CD14-positive monocyte (primary cell): ENCODE results near the gene PODN. TPM values are rescaled to one million over a fixed set of nuclear protein-coding genes. Genes with fewer than 3 reads are reported as not detected.

Experiments
- DNase-seq, 3 donors: peaks; one replicate each; pipeline ENCODE4 v3.0.0-alpha.2; 2011 to 2022
- H2AFZ ChIP-seq: 2 replicates; pipeline ENCODE4 v1.6.0; 2012; ENCODE audit warnings: mild to moderate bottlenecking, low read depth, low read length, inconsistent platforms; ENCODE audit not compliant: insufficient read depth, poor library complexity, severe bottlenecking
- H3K27ac ChIP-seq, 2 donors: 1 replicate in 1 of 2; 2 replicates in 1 of 2; pipeline ENCODE4 v1.5.1; 2012 to 2013; ENCODE audit warnings: low read length in 2 of 2, control low read depth in 1 of 2, inconsistent platforms in 1 of 2, low read depth in 1 of 2, mild to moderate bottlenecking in 1 of 2
- H3K27me3 ChIP-seq, 2 donors: one replicate each; pipeline versions ENCODE4 v1.6.0 to v1.6.1; 2011 to 2013; ENCODE audit warnings: low read length in 2 of 2; ENCODE audit not compliant: control insufficient read depth in 2 of 2, insufficient read depth in 2 of 2
- H3K36me3 ChIP-seq, 2 donors: replicated peaks in 1 of 2; 1 replicate in 1 of 2; 2 replicates in 1 of 2; pipeline versions ENCODE4 v1.5.1 to v1.6.1; 2012 to 2013; ENCODE audit warnings: low read length in 2 of 2, control low read depth in 1 of 2, inconsistent platforms in 1 of 2, mild to moderate bottlenecking in 1 of 2; ENCODE audit not compliant: insufficient read depth in 2 of 2, control insufficient read depth in 1 of 2
- H3K4me1 ChIP-seq, 2 donors: 1 replicate in 1 of 2; 2 replicates in 1 of 2; pipeline versions ENCODE4 v1.5.1 to v1.6.1; 2012 to 2013; ENCODE audit warnings: low read length in 2 of 2, control low read depth in 1 of 2, inconsistent platforms in 1 of 2, mild to moderate bottlenecking in 1 of 2, moderate library complexity in 1 of 2; ENCODE audit not compliant: insufficient read depth in 2 of 2, control insufficient read depth in 1 of 2
- H3K4me2 ChIP-seq: replicated peaks from 2 replicates; pipeline ENCODE3; 2012; ENCODE audit warnings: low read length, moderate library complexity, mild to moderate bottlenecking; ENCODE audit not compliant: poor library complexity, severe bottlenecking; ENCODE audit errors: extremely low read depth
- H3K4me3 ChIP-seq, 3 experiments: fragments of 200-600 bp in 1 of 3; sonication (generic) in 1 of 3; replicated peaks in 1 of 3; 1 replicate in 2 of 3; 2 replicates in 1 of 3; pipeline ENCODE4 v1.5.1; 2011 to 2013; ENCODE audit warnings: low read length in 3 of 3, mild to moderate bottlenecking in 3 of 3, control low read depth in 2 of 3, low read depth in 2 of 3, inconsistent platforms in 1 of 3, moderate library complexity in 1 of 3
- H3K79me2 ChIP-seq: 2 replicates; pipeline ENCODE4 v1.6.0; 2012; ENCODE audit warnings: mild to moderate bottlenecking, control low read depth, inconsistent platforms, low read length, moderate library complexity; ENCODE audit not compliant: insufficient read depth
- H3K9ac ChIP-seq: 2 replicates; pipeline ENCODE4 v1.6.0; 2017; ENCODE audit warnings: low read length, mild to moderate bottlenecking; ENCODE audit not compliant: insufficient read depth, poor library complexity, severe bottlenecking
- H3K9me3 ChIP-seq, 2 donors: replicated peaks in 1 of 2; 1 replicate in 1 of 2; 2 replicates in 1 of 2; pipeline versions ENCODE4 v1.5.1 to v1.6.1; 2012 to 2013; ENCODE audit warnings: low read length in 2 of 2, control low read depth in 1 of 2; ENCODE audit not compliant: control insufficient read depth in 1 of 2, insufficient read depth in 1 of 2
- H4K20me1 ChIP-seq: 2 replicates; pipeline ENCODE4 v1.6.0; 2012; ENCODE audit warnings: mild to moderate bottlenecking, low read length, control low read depth, moderate library complexity; ENCODE audit not compliant: insufficient read depth
- H3K27ac Mint-ChIP-seq, 7 donors: one replicate each; pipeline ENCODE4 v1.8.0; 2020; ENCODE audit warnings: mild to moderate bottlenecking in 7 of 7, mixed read lengths in 7 of 7, moderate library complexity in 6 of 7, inconsistent platforms in 2 of 7
- H3K27me3 Mint-ChIP-seq, 3 donors: one replicate each; pipeline ENCODE4 v1.8.0; 2021 to 2022; ENCODE audit warnings: low read depth in 3 of 3, mild to moderate bottlenecking in 3 of 3, mixed read lengths in 3 of 3, moderate library complexity in 3 of 3, inconsistent platforms in 1 of 3
- H3K36me3 Mint-ChIP-seq, 2 donors: one replicate each; pipeline ENCODE4 v1.8.0; 2020; ENCODE audit warnings: mixed read lengths in 2 of 2, inconsistent platforms in 1 of 2, mild to moderate bottlenecking in 1 of 2
- H3K4me1 Mint-ChIP-seq: one replicate; pipeline ENCODE4 v1.8.0; 2020; ENCODE audit warnings: mild to moderate bottlenecking, mixed read lengths
- H3K4me3 Mint-ChIP-seq, 2 donors: one replicate each; pipeline ENCODE4 v1.8.0; 2020; ENCODE audit warnings: mild to moderate bottlenecking in 2 of 2, mixed read lengths in 2 of 2, moderate library complexity in 1 of 2
- H3K9me3 Mint-ChIP-seq, 7 donors: one replicate each; pipeline ENCODE4 v1.8.0; 2020 to 2022; ENCODE audit warnings: mixed read lengths in 7 of 7, mild to moderate bottlenecking in 6 of 7, moderate library complexity in 6 of 7, inconsistent platforms in 2 of 7
- CTCF ChIP-seq: fragments of 200-600 bp; IDR thresholded peaks from one replicate; pipeline ENCODE4 v1.8.0; 2022; ENCODE audit warnings: antibody characterized with exemption, mild to moderate bottlenecking
- WGBS: methylation state at CpG from one replicate; pipeline ENCODE4 v1.1.5; 2013; ENCODE audit warnings: missing lambda C conversion rate; ENCODE audit not compliant: insufficient coverage; 5-methylcytosine and 5-hydroxymethylcytosine counted together
- intact Hi-C, 2 donors: fragments of 100-400 bp; cut with micrococcal nuclease; formaldehyde crosslinking; loops; one replicate each; pipeline versions ENCODE4 v1.15.0 to v1.15.1; 2023
- polyA plus RNA-seq, 3 donors: library from polyadenylated mRNA; depleted of rRNA in 1 of 3; unstranded in 2 of 3; stranded (reverse) in 1 of 3; fragments of 300-500 nt in 2 of 3; fragments of >200 nt in 1 of 3; fragmentation: Illumina TruSeq in 2 of 3; gene quantifications; 1 replicate in 2 of 3; 2 replicates in 1 of 3; pipeline ENCODE4 v1.2.3, GENCODE V29; 2012 to 2021

PODN gene
- polyA plus RNA-seq, 3 donors = not detected

- no peaks in the 10 kb centered on the region for H4K20me1 ChIP-seq
- H3K4me3 Mint-ChIP-seq = no peak overlapping the region
- no peak overlapping the region for H3K4me2 ChIP-seq
- H3K79me2 ChIP-seq = no peaks in the 10 kb centered on the region
- TF ChIP-seq CTCF = no peak
- no peak overlapping the region for H3K27ac Mint-ChIP-seq
- H3K4me1 Mint-ChIP-seq = peaks cover 27% of the 10 kb centered on the region
- H3K27me3 ChIP-seq = no peaks in the 10 kb centered on the region
- peaks cover 0 to 7% (median 0%) of the 10 kb centered on the region in 7 donors for H3K9me3 Mint-ChIP-seq
- H3K36me3 Mint-ChIP-seq = no peaks in the 10 kb centered on the region
- H3K27ac ChIP-seq = no peak overlapping the region
- DNase-seq = no peak
- WGBS = 100% methylated on average over 3 of the region's 4 CpGs
- no peak overlapping the region for H3K9ac ChIP-seq
- H3K27me3 Mint-ChIP-seq = peaks cover 6 to 14% (median 8%) of the 10 kb centered on the region in 3 donors
- H3K36me3 ChIP-seq = no peaks in the 10 kb centered on the region
- H3K9me3 ChIP-seq = no peaks in the 10 kb centered on the region
- H2AFZ ChIP-seq = no peak overlapping the region
- H3K4me1 ChIP-seq = peaks cover 27 to 28% of the 10 kb centered on the region in 2 donors
- no peak overlapping the region for H3K4me3 ChIP-seq
- intact Hi-C loops = no loop called here
Observed at GRCh38 chr1:53112861-53113260, 50.8 kb downstream of the PODN start.

- Histone ChIP-seq H3K4me3 (no peak overlapping the region), H4K20me1 (no peaks in the 10 kb centered on the region), H2AFZ (no peak overlapping the region), H3K27me3 (no peaks in the 10 kb centered on the region), H3K9me3 (no peaks in the 10 kb centered on the region), H3K79me2 (no peaks in the 10 kb centered on the region), H3K27ac (no peak overlapping the region), H3K4me2 (no peak overlapping the region), H3K36me3 (no peaks in the 10 kb centered on the region), H3K9ac (no peak overlapping the region), H3K4me1 (peaks cover 25 to 26% of the 10 kb centered on the region in 2 donors)
- H3K36me3 Mint-ChIP-seq = no peaks in the 10 kb centered on the region
- no peak overlapping the region for H3K4me3 Mint-ChIP-seq
- peaks cover 25% of the 10 kb centered on the region for H3K4me1 Mint-ChIP-seq
- intact Hi-C loops = no loop called here
- WGBS = 94% methylated on average over 5 of the region's 6 CpGs
- H3K27ac Mint-ChIP-seq = peak overlapping the region in 1 of 7 donors; percentile 49
- H3K9me3 Mint-ChIP-seq = peaks cover 0 to 7% (median 0%) of the 10 kb centered on the region in 7 donors
- no peak for DNase-seq
- no peak for TF ChIP-seq CTCF
- peaks cover 4 to 6% (median 5%) of the 10 kb centered on the region in 3 donors for H3K27me3 Mint-ChIP-seq
Observed at GRCh38 chr1:53114090-53114489, 52.1 kb downstream of the PODN start.
